IMR-90 (cell line): Measurements from ENCODE around the gene LYPD8. TPM values are rescaled to one million over a fixed set of nuclear protein-coding genes. Genes with fewer than 3 reads are reported as not detected.

Experiments used
- ATAC-seq: fragments of 200-7000 bp; cut with Tn5 transposase; 2 replicates; pipeline ENCODE4 v1.9.1; 2020; ENCODE audit warnings: low read depth, mild to moderate bottlenecking, moderate library complexity
- BruUV-seq: library from RNA; stranded (reverse); fragments of 400-500 nt; replicated peaks from 2 replicates; lab custom pipeline; 2021; lab: Mats Ljungman, UMichigan
- CTCF ChIA-PET: fragments of 300-600 bp; formaldehyde crosslinking; extraction: SDS; loops from one replicate; lab custom pipeline; 2021; ENCODE audit warnings: antibody characterized with exemption; lab: Yijun Ruan, JAX
- POLR2A ChIA-PET: fragments of 300-600 bp; sonication (Branson Sonifier 250); formaldehyde crosslinking; loops from one replicate; lab custom pipeline; 2022; ENCODE audit warnings: antibody characterized with exemption; ENCODE audit not compliant: unreplicated experiment; lab: Charles Lee
- DNase-seq: peaks from one replicate; pipeline ENCODE4 v3.0.0; 2013
- H2AFZ ChIP-seq: replicated peaks from 2 replicates; pipeline ENCODE3; 2013; ENCODE audit warnings: low read length, mild to moderate bottlenecking; ENCODE audit not compliant: poor library complexity
- H2AK5ac ChIP-seq: 2 replicates; pipeline ENCODE4 v1.6.1; 2013; ENCODE audit warnings: low read depth, low read length, inconsistent platforms
- H2AK9ac ChIP-seq: replicated peaks from 2 replicates; pipeline ENCODE3; 2013; ENCODE audit warnings: mild to moderate bottlenecking, low read depth, low read length, moderate library complexity; ENCODE audit not compliant: poor library complexity
- H2BK120ac ChIP-seq: 2 replicates; pipeline ENCODE4 v1.6.1; 2013; ENCODE audit warnings: low read depth, low read length, inconsistent platforms
- H2BK15ac ChIP-seq: 3 replicates; pipeline ENCODE4 v1.6.1; 2013; ENCODE audit warnings: low read depth, low read length, inconsistent platforms
- H2BK20ac ChIP-seq: 2 replicates; pipeline ENCODE4 v1.6.1; 2013; ENCODE audit warnings: low read depth, mild to moderate bottlenecking, inconsistent platforms, low read length, moderate library complexity
- H2BK5ac ChIP-seq: 2 replicates; pipeline ENCODE4 v1.6.1; 2013; ENCODE audit warnings: mild to moderate bottlenecking, low read depth, low read length, inconsistent platforms; ENCODE audit not compliant: poor library complexity, severe bottlenecking
- H3K14ac ChIP-seq: replicated peaks from 2 replicates; pipeline ENCODE4 v1.6.1; 2013; ENCODE audit warnings: low read depth, low read length, inconsistent platforms
- H3K18ac ChIP-seq: 2 replicates; pipeline ENCODE4 v1.6.1; 2013; ENCODE audit warnings: low read depth, low read length, control low read depth
- H3K23ac ChIP-seq: 2 replicates; pipeline ENCODE4 v1.6.1; 2013; ENCODE audit warnings: low read depth, low read length, inconsistent platforms
- H3K27ac ChIP-seq: 2 replicates; pipeline ENCODE4 v1.5.1; 2013; ENCODE audit warnings: mild to moderate bottlenecking, control low read depth, low read length; ENCODE audit not compliant: insufficient read depth
- H3K27me3 ChIP-seq: 2 replicates; pipeline ENCODE4 v1.6.1; 2013; ENCODE audit warnings: low read length; ENCODE audit not compliant: control insufficient read depth, insufficient read depth
- H3K36me3 ChIP-seq: 2 replicates; pipeline ENCODE4 v1.6.1; 2013; ENCODE audit warnings: low read length, mixed read lengths; ENCODE audit not compliant: control insufficient read depth, insufficient read depth
- H3K4ac ChIP-seq: 2 replicates; pipeline ENCODE4 v1.6.1; 2013; ENCODE audit warnings: low read depth, low read length, inconsistent platforms
- H3K4me1 ChIP-seq: 2 replicates; pipeline ENCODE4 v1.6.1; 2013; ENCODE audit warnings: low read length, mixed read lengths; ENCODE audit not compliant: control insufficient read depth, insufficient read depth
- H3K4me2 ChIP-seq: 2 replicates; pipeline ENCODE4 v1.6.1; 2013; ENCODE audit warnings: low read depth, mild to moderate bottlenecking, control low read depth, low read length, moderate library complexity
- H3K4me3 ChIP-seq: 2 replicates; pipeline ENCODE4 v1.5.1; 2013; ENCODE audit warnings: low read depth, mild to moderate bottlenecking, control low read depth, low read length, moderate library complexity; ENCODE audit not compliant: insufficient read depth
- H3K56ac ChIP-seq: 2 replicates; pipeline ENCODE4 v1.6.1; 2013; ENCODE audit warnings: low read length, inconsistent platforms; ENCODE audit not compliant: insufficient read depth; ENCODE audit errors: extremely low read depth
- H3K79me1 ChIP-seq, 2 experiments: 2 replicates each; pipeline ENCODE4 v1.6.1; 2013; ENCODE audit warnings: low read length in 2 of 2, inconsistent platforms in 1 of 2, low read depth in 1 of 2
- H3K9ac ChIP-seq: 2 replicates; pipeline ENCODE4 v1.6.1; 2013; ENCODE audit warnings: low read depth, low read length, control low read depth
- H3K9me1 ChIP-seq: 2 replicates; pipeline ENCODE4 v1.6.1; 2013; ENCODE audit warnings: low read length, inconsistent platforms; ENCODE audit not compliant: insufficient read depth
- H3K9me3 ChIP-seq: 2 replicates; pipeline ENCODE4 v1.6.1; 2013; ENCODE audit warnings: low read length; ENCODE audit not compliant: control insufficient read depth, insufficient read depth
- H4K20me1 ChIP-seq: 2 replicates; pipeline ENCODE4 v1.6.1; 2013; ENCODE audit warnings: low read length, inconsistent platforms; ENCODE audit not compliant: insufficient read depth
- H4K5ac ChIP-seq: 2 replicates; pipeline ENCODE4 v1.6.1; 2013; ENCODE audit warnings: mild to moderate bottlenecking, low read depth, low read length, control low read depth
- H4K8ac ChIP-seq, 2 experiments: 2 replicates each; pipeline ENCODE4 v1.6.1; 2013; ENCODE audit warnings: low read depth in 2 of 2, low read length in 2 of 2, control low read depth in 1 of 2, inconsistent platforms in 1 of 2
- H4K91ac ChIP-seq: 2 replicates; pipeline ENCODE4 v1.6.1; 2013; ENCODE audit warnings: low read depth, low read length, inconsistent platforms; ENCODE audit not compliant: insufficient read depth
- CHD1 ChIP-seq: IDR thresholded peaks from 2 replicates; pipeline ENCODE4 v1.6.1; 2012; ENCODE audit warnings: low read depth, low read length, improper control_type of control experiment
- FOS ChIP-seq: fragments of 150-350 bp; IDR thresholded peaks from 2 replicates; pipeline ENCODE4 v1.6.1; 2016; ENCODE audit warnings: low read depth, low read length
- WGBS, 2 experiments: methylation state at CpG; one replicate each; pipeline versions ENCODE4 v1.1.5 to v1.1.7; 2013; ENCODE audit warnings: missing lambda C conversion rate in 2 of 2; ENCODE audit not compliant: insufficient read length in 1 of 2; ENCODE audit errors: extremely low coverage in 2 of 2; 5-methylcytosine and 5-hydroxymethylcytosine counted together
- dilution Hi-C: fragments of 300-500 bp; cut with HindIII; formaldehyde crosslinking; loops from one replicate; pipeline ENCODE4 v1.14.3; 2018; ENCODE audit warnings: low sequenced_read_pairs; ENCODE audit not compliant: unreplicated experiment
- in situ Hi-C: fragments of 300-500 bp; cut with MboI; formaldehyde crosslinking; loops from 3 replicates; pipeline ENCODE4 v1.14.3; 2019; ENCODE audit warnings: low sequenced_read_pairs, inconsistent platforms, mixed read lengths
- intact Hi-C: fragments of 100-400 bp; cut with micrococcal nuclease; formaldehyde crosslinking; loops from 2 replicates; pipeline ENCODE4 v1.10.0; 2022
- polyA plus RNA-seq, 3 experiments: library from polyadenylated mRNA; depleted of rRNA; stranded (reverse); fragments of >200 nt; gene quantifications; 2 replicates each; pipeline ENCODE4 v1.2.3, GENCODE V29; 2012; ENCODE audit warnings: low replicate concordance in 1 of 3
- total RNA-seq: library from RNA; depleted of rRNA; stranded (reverse); fragments of >200 nt; gene quantifications from 2 replicates; pipeline ENCODE4 v1.2.3, GENCODE V29; 2012

LYPD8 gene
- total and polyA plus RNA-seq, 2 of the 4 experiments (the other 2 are of a cell fraction): not detected

GRCh38 chr1:248756151-248756550 is 592 bp upstream of the LYPD8 start:
- H3K27me3 ChIP-seq: no peaks in the 10 kb centered on the region
- DNase-seq (no peak), ATAC-seq (no peak)
- in situ Hi-C loops (no loop called here), intact Hi-C loops (no loop called here), dilution Hi-C loops (no loop called here)
- no TSS peak for BruUV-seq
- ChIA-PET POLR2A (no interaction called here), CTCF (no interaction called here)
- no peak overlapping the region for H3K56ac ChIP-seq
- H4K8ac ChIP-seq: no peak overlapping the region
- H3K9me3 ChIP-seq: peaks cover 50% of the 10 kb centered on the region
- H2BK120ac ChIP-seq: no peak overlapping the region
- no peak overlapping the region for H4K5ac ChIP-seq
- TF ChIP-seq CHD1: no peak
- TF ChIP-seq FOS: no peak
- H2BK20ac ChIP-seq: no peak overlapping the region
- no peaks in the 10 kb centered on the region for H4K20me1 ChIP-seq
- no peak overlapping the region for H3K4ac ChIP-seq
- no peak overlapping the region for H4K91ac ChIP-seq
- H3K4me1 ChIP-seq: no peaks in the 10 kb centered on the region
- no peak overlapping the region for H2BK5ac ChIP-seq
- H3K9ac ChIP-seq: no peak overlapping the region
- no peak overlapping the region for H2AK5ac ChIP-seq
- no peak overlapping the region for H2BK15ac ChIP-seq
- no peak overlapping the region for H3K23ac ChIP-seq
- no peaks in the 10 kb centered on the region for H3K36me3 ChIP-seq
- no peak overlapping the region for H3K14ac ChIP-seq
- no peak overlapping the region for H2AFZ ChIP-seq
- no peaks in the 10 kb centered on the region for H3K9me1 ChIP-seq
- H3K18ac ChIP-seq: no peak overlapping the region
- H3K4me2 ChIP-seq: no peak overlapping the region
- no CpG with 5 or more reads among the region's 4 CpGs for WGBS, 2 experiments
- no peak overlapping the region for H3K4me3 ChIP-seq
- H3K27ac ChIP-seq: no peak overlapping the region
- no peaks in the 10 kb centered on the region for H3K79me1 ChIP-seq
- H2AK9ac ChIP-seq: no peak overlapping the region
